Measurements from ENCODE around the gene OR4E2. TPM values are rescaled to one million over a fixed set of nuclear protein-coding genes. Genes with fewer than 3 reads are reported as not detected.

OR4E2 gene
- total RNA-seq, 4 donors from 2014 or later, result not detected

DNA sequence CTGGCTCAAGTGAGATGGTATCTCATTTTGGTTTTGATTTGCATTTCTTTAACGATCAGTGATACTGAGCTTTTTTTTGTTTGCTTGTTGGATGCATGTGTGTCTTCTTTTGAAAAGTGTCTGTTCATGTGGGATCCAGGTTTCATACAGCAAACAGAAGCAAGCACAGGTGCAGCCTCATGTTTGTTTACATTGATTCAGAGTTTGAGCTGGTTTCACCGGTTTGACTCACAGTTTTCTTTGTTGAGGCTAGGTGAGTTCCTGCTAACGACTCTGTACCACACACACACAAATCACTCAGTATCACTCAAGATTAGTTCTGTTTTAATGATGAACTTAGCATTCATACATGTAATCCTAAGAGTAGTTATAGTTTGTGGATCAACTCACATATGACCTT is 22.6 kb upstream of the OR4E2 start:
- intact Hi-C loops (cut with DNase I; ENCODE audit: low total_unique reads), result loop anchor here (5.0 kb wide), 1 partner anchor 471 kb away; no protein-coding TSS in a partner anchor
- DNase-seq (ENCODE audit: low spot score in 2 of 2), result no peak
- H3K4me3 ChIP-seq (ENCODE audit: low read depth, poor library complexity, severe bottlenecking), result no peak overlapping the region
- WGBS, 2 donors, result 38 to 66% methylated on average over 3 of the region's 3 CpGs
- TF ChIP-seq, protein P1, sequence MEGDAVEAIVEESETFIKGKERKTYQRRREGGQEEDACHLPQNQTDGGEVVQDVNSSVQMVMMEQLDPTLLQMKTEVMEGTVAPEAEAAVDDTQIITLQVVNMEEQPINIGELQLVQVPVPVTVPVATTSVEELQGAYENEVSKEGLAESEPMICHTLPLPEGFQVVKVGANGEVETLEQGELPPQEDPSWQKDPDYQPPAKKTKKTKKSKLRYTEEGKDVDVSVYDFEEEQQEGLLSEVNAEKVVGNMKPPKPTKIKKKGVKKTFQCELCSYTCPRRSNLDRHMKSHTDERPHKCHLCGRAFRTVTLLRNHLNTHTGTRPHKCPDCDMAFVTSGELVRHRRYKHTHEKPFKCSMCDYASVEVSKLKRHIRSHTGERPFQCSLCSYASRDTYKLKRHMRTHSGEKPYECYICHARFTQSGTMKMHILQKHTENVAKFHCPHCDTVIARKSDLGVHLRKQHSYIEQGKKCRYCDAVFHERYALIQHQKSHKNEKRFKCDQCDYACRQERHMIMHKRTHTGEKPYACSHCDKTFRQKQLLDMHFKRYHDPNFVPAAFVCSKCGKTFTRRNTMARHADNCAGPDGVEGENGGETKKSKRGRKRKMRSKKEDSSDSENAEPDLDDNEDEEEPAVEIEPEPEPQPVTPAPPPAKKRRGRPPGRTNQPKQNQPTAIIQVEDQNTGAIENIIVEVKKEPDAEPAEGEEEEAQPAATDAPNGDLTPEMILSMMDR (IDR thresholded peaks at IDR 0.05), result no peak
- TF ChIP-seq POLR2A (IDR thresholded peaks at IDR 0.05), result no peak

DNA sequence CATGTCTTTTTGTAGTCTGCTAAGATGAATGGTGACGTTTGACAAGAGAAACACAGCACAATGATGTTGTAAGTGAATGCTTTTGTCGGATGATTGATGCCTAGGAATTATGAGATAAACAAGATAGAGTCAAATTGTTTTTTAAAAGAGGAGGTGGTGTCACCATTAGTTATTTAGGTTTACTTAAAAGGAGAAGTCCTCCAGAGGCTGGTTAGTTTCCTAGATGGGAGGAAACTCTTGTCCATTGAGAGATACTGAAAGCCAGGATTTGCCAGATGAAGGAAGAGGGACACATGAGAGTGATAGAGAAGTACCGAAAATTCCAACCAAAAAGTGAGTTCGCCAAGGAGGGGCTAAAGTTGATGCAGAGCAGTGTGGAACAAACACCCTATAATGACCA is 18.8 kb upstream of the OR4E2 start, which contains the start of gene OR10G2:
TSS of gene OR10G2 (minus strand) at position 101 of the 400 bp plus-strand sequence. CDS start at position 3, 98 bp downstream.
- no peak for DNase-seq (ENCODE audit: low spot score in 2 of 2)
- H3K4me3 ChIP-seq (ENCODE audit: low read depth, poor library complexity, severe bottlenecking), result no peak within 1 kb of the TSS
- intact Hi-C loops (cut with DNase I; ENCODE audit: low total_unique reads), result loop anchor here (5.0 kb wide), 1 partner anchor 467 kb away; no protein-coding TSS in a partner anchor
- TF ChIP-seq, protein P1 (IDR thresholded peaks at IDR 0.05), result no peak
- no peak for TF ChIP-seq POLR2A (IDR thresholded peaks at IDR 0.05)
- WGBS, 2 donors, result 70 to 76% methylated on average over 4 of the region's 4 CpGs

DNA sequence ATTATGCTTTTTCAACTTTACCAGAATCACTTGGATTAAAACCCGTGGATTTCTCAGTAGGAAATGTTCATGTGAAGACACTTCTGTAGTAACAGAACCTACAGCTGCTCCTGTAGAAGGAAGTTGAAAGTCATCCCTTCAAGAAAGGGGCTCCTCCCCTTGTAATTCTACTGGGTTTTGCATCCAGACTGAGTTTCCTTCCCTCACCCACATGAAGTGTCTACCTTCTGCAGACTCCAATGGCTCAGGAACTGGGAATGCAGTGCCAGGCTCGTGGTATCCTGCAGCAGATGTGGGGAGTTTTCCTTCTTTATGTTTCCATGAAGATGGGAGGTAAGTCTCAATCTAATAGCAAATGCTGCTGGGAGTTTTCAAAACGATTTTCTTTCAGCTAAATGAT is 11.0 kb upstream of the OR4E2 start:
- DNase-seq (ENCODE audit: low spot score in 2 of 2), result no peak
- WGBS, 2 donors, result 54 to 58% methylated on average over 3 of the region's 3 CpGs
- H3K4me3 ChIP-seq (ENCODE audit: low read depth, poor library complexity, severe bottlenecking), result no peak overlapping the region
- TF ChIP-seq, protein P1 (IDR thresholded peaks at IDR 0.05), result no peak
- TF ChIP-seq POLR2A (IDR thresholded peaks at IDR 0.05), result no peak
- intact Hi-C loops (cut with DNase I; ENCODE audit: low total_unique reads), result no loop called here

DNA sequence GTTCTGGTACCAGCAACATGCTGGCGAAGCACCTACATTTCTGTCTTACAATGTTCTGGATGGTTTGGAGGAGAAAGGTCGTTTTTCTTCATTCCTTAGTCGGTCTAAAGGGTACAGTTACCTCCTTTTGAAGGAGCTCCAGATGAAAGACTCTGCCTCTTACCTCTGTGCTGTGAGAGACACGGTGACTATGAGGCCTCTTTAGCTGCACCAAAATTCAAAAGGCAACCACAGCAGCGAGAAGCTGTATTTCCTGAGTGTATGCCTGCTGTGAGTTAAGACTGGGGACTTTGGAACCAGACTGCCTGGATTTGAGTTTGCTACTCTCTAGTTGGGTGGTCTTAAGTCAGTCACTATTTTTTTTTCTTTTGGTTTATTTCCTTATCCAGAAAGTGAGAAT is 10.2 kb upstream of the OR4E2 start:
- DNase-seq (ENCODE audit: low spot score in 2 of 2), result no peak
- TF ChIP-seq POLR2A (IDR thresholded peaks at IDR 0.05), result no peak
- TF ChIP-seq, protein P1 (IDR thresholded peaks at IDR 0.05), result no peak
- intact Hi-C loops (cut with DNase I; ENCODE audit: low total_unique reads), result no loop called here
- 65 to 68% methylated on average over 5 of the region's 5 CpGs for WGBS, 2 donors
- no peak overlapping the region for H3K4me3 ChIP-seq (ENCODE audit: low read depth, poor library complexity, severe bottlenecking)

DNA sequence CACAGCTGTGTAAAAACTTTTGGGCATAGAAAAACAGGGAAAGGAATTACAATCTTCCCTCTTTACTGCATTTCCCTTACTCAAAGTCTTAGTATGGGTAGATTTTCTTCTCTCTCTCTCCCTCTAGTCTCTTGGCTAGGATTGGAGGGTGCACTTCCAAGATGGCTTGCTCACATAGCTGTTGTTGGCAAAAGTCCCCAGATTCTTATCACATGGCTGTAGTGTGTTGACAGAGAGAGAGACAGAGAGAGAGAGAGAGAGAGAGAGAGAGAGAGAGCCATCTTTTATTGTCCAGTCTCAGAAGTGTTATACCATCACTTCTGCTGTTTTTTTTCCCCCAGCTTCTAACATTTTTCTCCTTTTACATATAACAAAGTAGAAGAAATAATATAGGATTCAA is 6.3 kb upstream of the OR4E2 start:
- intact Hi-C loops (cut with DNase I; ENCODE audit: low total_unique reads), result no loop called here
- no peak for DNase-seq (ENCODE audit: low spot score in 2 of 2)
- no peak overlapping the region for H3K4me3 ChIP-seq (ENCODE audit: low read depth, poor library complexity, severe bottlenecking)
- TF ChIP-seq, protein P1 (IDR thresholded peaks at IDR 0.05), result no peak
- TF ChIP-seq POLR2A (IDR thresholded peaks at IDR 0.05), result no peak

DNA sequence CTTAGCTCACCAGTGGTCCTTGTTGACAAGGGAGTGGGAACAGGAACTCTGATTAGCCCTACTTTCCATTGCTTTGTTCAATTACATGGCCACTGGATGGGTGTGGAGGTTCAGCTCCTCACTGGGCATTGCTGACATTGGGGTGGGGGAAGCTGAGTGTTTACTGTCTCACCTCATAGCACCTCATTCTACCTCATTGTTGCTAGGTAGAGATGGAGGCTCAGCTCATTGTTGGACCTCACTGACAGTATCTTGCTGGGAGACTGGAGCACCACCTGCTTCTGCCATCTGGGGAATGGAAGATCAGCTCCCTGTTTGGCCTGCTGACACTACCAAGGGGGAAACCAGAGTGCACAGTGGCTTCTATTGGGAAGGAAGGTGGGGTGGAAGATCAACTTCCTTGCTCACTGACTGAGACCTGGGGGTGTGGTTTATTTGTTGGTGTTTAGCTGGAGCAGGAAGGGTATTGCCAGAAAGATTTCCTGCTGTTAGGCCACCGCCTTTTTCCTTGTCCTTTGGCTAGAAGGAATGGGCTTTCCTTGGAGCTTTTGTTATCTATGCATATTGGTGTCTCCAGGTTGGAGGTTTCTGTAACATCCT is 1.3 kb upstream of the OR4E2 start:
- H3K4me3 ChIP-seq (ENCODE audit: low read depth, poor library complexity, severe bottlenecking), result no peak overlapping the region
- 41 to 63% methylated on average over 1 of the region's 1 CpG for WGBS, 2 donors
- intact Hi-C loops (cut with DNase I; ENCODE audit: low total_unique reads), result no loop called here
- no peak for TF ChIP-seq POLR2A (IDR thresholded peaks at IDR 0.05)
- TF ChIP-seq, protein P1 (IDR thresholded peaks at IDR 0.05), result no peak
- DNase-seq (ENCODE audit: low spot score in 2 of 2), result no peak
